Fibroblast of pulmonary artery (primary cell): Measurements from ENCODE around the gene CSRNP3.

ENCODE experiments used
- DNase-seq: peaks from one replicate; pipeline ENCODE4 v3.0.0-alpha.2; 2010; ENCODE audit warnings: low read depth
- H3K4me3 ChIP-seq: replicated peaks from 2 replicates; pipeline ENCODE4 v1.5.1; 2011; ENCODE audit warnings: low read depth, mild to moderate bottlenecking, control low read depth, low read length, moderate library complexity
- CTCF ChIP-seq: IDR thresholded peaks from 2 replicates; pipeline ENCODE4 v1.5.1; 2011; ENCODE audit warnings: mild to moderate bottlenecking, control low read depth, low read length, inconsistent platforms; ENCODE audit errors: missing control alignments

The CSRNP3 gene

GRCh38 chr2:165469417-165469816, at the start of gene CSRNP3:
Gene CSRNP3, plus strand, starts transcription at chr2:165469698. Its CDS starts 125,368 bp downstream, at chr2:165595066.
- peak within 1 kb of the TSS; percentile 73 for H3K4me3 ChIP-seq
- peak; percentile 90 for DNase-seq
- no peak for TF ChIP-seq CTCF

GRCh38 chr2:165420231-165420630, 49.3 kb upstream of the CSRNP3 start:
- TF ChIP-seq CTCF = no peak
- DNase-seq = no peak
- no peak overlapping the region for H3K4me3 ChIP-seq

DNA sequence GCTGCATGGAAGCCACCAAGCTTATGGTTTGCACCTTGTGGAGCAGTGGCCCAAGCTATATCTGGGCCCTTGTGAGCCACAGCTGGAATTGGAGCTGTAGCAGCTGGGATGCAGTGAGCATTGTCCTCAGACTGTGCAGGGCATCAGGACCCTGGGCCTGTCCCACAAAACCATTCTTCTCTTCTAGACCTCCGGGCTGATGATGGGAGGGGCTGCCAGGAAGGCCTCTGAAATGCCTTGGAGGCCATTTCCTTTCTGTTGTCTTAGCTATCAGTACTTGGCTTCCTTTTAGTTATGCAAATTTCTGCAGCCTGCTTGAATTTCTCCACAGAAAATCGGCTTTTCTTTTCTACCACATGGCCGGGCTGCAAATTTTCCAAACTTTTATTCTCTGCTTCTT, 46.4 kb upstream of the CSRNP3 start:
- no peak for TF ChIP-seq CTCF
- no peak overlapping the region for H3K4me3 ChIP-seq

DNA sequence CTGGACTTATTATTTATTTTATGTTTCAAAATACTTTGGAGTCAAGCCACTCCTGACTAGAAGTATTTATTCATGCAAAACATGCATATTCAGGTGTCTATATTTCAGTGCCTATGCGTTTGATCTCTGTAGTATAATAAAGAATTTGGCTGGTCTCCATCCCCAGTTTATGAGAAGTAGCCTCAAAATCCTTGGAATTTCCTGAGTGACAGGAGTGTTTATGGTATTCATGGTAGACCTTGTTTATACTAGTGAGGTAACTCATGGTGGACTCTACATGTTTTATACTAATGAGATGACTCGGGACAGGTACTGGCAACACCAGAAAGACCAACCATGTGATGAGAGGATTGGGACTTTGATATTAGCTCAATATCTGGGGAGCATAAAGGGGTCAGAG, 43.9 kb upstream of the CSRNP3 start:
- no peak for TF ChIP-seq CTCF
- no peak for DNase-seq
- H3K4me3 ChIP-seq = no peak overlapping the region

More for the DNA sequence above, 46.4 kb upstream of the CSRNP3 start:
- no peak for DNase-seq

- no peak for DNase-seq
- no peak overlapping the region for H3K4me3 ChIP-seq
- TF ChIP-seq CTCF = no peak
Observed at GRCh38 chr2:165427686-165428085, 41.8 kb upstream of the CSRNP3 start.

DNA sequence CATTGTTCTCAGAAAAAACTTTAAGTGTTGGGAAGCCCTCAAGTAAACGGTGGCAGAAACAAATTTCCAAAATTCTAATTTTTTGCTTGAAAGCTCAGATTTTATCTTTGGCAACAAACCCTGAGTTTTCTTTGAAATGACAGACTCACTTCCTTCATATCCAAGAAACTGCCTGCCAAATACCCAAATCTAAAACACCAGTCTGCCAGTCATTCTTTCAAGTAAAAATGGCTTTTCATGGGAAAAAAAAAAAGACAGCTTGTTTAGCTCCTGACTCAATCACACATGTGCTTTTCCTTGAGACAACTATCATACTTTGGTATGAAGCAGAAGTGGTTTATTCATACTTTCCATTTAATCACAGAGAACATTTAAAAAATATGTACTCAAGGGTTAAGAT, 40.6 kb upstream of the CSRNP3 start:
- no peak for DNase-seq
- no peak for TF ChIP-seq CTCF
- H3K4me3 ChIP-seq = no peak overlapping the region

DNA sequence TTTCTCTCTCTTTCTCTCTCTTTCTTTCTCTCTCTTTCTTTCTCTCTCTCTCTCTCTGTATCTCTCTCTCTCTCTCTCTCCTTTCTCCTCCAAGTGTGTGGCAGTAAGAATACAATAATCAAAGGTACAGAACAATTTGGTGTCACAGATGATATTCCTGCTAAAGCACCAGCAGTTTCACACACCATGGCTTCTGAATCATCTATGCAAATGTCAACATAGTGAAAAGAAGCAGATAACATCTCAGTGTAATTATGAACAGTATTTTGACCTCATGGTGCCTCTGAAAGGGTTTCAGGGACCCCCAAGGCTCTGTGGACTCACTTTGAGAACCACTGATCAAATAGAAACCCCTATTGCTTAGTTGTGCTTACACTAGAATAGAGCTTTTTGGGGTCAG, 38.5 kb upstream of the CSRNP3 start:
- no peak overlapping the region for H3K4me3 ChIP-seq
- no peak for TF ChIP-seq CTCF
- no peak for DNase-seq
